Natural killer cell (primary cell): ENCODE results near the gene PRX. TPM values are rescaled to one million over a fixed set of nuclear protein-coding genes. Genes with fewer than 3 reads are reported as not detected.
A peak's percentile ranks its signal among the peaks of the same experiment; 100 is the strongest.

ENCODE experiments used
- ATAC-seq, 3 donors: fragments of 150-1000 bp in 2 of 3; fragments of 200-7000 bp in 1 of 3; cut with Tn5 transposase; 1 replicate in 1 of 3; 2 replicates in 2 of 3; pipeline ENCODE4 v1.10.0; 2021; ENCODE audit warnings: mild to moderate bottlenecking in 2 of 3, moderate library complexity in 2 of 3
- DNase-seq, 2 donors: peaks; one replicate each; pipeline versions ENCODE4 v3.0.0 to v3.0.0-alpha.2; 2013 to 2021; ENCODE audit warnings: mixed read lengths in 1 of 2
- H3K27ac ChIP-seq: one replicate; pipeline ENCODE4 v1.5.1; 2013; ENCODE audit warnings: mild to moderate bottlenecking, low read length
- H3K27me3 ChIP-seq: one replicate; pipeline ENCODE4 v1.6.1; 2013; ENCODE audit warnings: low read length; ENCODE audit not compliant: control insufficient read depth, insufficient read depth
- H3K36me3 ChIP-seq: one replicate; pipeline ENCODE4 v1.6.1; 2013; ENCODE audit warnings: low read length; ENCODE audit not compliant: control insufficient read depth, insufficient read depth
- H3K4me1 ChIP-seq: one replicate; pipeline ENCODE4 v1.6.1; 2013; ENCODE audit warnings: low read length; ENCODE audit not compliant: control insufficient read depth, insufficient read depth
- H3K4me3 ChIP-seq: one replicate; pipeline ENCODE4 v1.5.1; 2013; ENCODE audit warnings: low read length
- H3K9me3 ChIP-seq: one replicate; pipeline ENCODE4 v1.6.1; 2013; ENCODE audit warnings: low read length; ENCODE audit not compliant: control insufficient read depth, insufficient read depth
- H3K27ac Mint-ChIP-seq, 2 donors: one replicate each; pipeline ENCODE4 v1.8.0; 2022; ENCODE audit warnings: mild to moderate bottlenecking in 2 of 2, mixed read lengths in 2 of 2, moderate library complexity in 1 of 2
- H3K27me3 Mint-ChIP-seq, 2 donors: one replicate each; pipeline ENCODE4 v1.8.0; 2022; ENCODE audit warnings: low read depth in 2 of 2, mixed read lengths in 2 of 2
- H3K36me3 Mint-ChIP-seq: one replicate; pipeline ENCODE4 v1.8.0; 2022; ENCODE audit warnings: mixed read lengths
- H3K4me1 Mint-ChIP-seq, 2 donors: one replicate each; pipeline ENCODE4 v1.8.0; 2022; ENCODE audit warnings: mixed read lengths in 2 of 2
- H3K4me3 Mint-ChIP-seq: one replicate; pipeline ENCODE4 v1.8.0; 2022; ENCODE audit warnings: mild to moderate bottlenecking, moderate library complexity, mixed read lengths
- H3K9me3 Mint-ChIP-seq, 2 donors: one replicate each; pipeline ENCODE4 v1.8.0; 2022; ENCODE audit warnings: mixed read lengths in 2 of 2
- WGBS: methylation state at CpG from one replicate; pipeline ENCODE4 v1.1.7; 2013; ENCODE audit warnings: missing lambda C conversion rate; ENCODE audit not compliant: insufficient coverage; 5-methylcytosine and 5-hydroxymethylcytosine counted together
- intact Hi-C: fragments of 100-400 bp; cut with micrococcal nuclease; formaldehyde crosslinking; loops from one replicate; pipeline ENCODE4 v1.14.2; 2022
- total RNA-seq, 4 donors: library from RNA; stranded (reverse); fragments of 120-200 nt in 1 of 4; gene quantifications; one replicate each; pipeline versions ENCODE4 v1.2.3 to v1.2.4, GENCODE V29; 2013 to 2022
- TF ChIP-seq, protein P1 (sequence below): fragments of 200-600 bp; IDR thresholded peaks from one replicate; pipeline ENCODE4 v1.8.0; 2022; ENCODE audit warnings: antibody characterized with exemption

PRX gene
- total RNA-seq, 3 donors from 2014 or later (not counting 1 experiment from before 2014, with no cell fraction given) = 2.0 to 3.8 (median 3.7) TPM

DNA sequence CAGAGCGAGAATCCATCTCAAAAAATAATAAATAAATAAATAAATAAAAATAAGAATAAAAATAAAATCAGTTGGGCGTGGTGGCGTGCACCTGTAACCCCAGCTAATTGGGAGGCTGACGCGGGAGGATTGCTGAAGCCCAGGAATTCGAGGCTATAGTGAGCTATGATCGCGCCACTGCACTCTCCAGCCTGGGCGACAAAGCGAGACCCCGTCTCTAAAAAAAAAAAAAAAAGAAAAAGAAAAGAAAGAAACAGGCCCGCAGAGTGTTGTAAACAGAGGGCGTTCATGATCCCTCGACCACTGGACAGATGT is 7.2 kb upstream of the PRX start:
- H3K4me3 ChIP-seq = peak overlapping the region; percentile 88
- peaks cover 49% of the 10 kb centered on the region for H3K4me1 ChIP-seq
- peak overlapping the region; percentile 90 for H3K4me3 Mint-ChIP-seq
- peak overlapping the region; percentile 82 to 88 for H3K27ac Mint-ChIP-seq
- ATAC-seq (peak in 1 of 3 donors; percentile 1), DNase-seq (no peak)
- no peaks in the 10 kb centered on the region for H3K36me3 Mint-ChIP-seq
- intact Hi-C loops = loop anchor here (5.0 kb wide), 1 partner anchor 177 kb away; no protein-coding TSS in a partner anchor
- H3K27me3 ChIP-seq = no peaks in the 10 kb centered on the region
- H3K9me3 Mint-ChIP-seq = no peaks in the 10 kb centered on the region
- TF ChIP-seq, protein P1, sequence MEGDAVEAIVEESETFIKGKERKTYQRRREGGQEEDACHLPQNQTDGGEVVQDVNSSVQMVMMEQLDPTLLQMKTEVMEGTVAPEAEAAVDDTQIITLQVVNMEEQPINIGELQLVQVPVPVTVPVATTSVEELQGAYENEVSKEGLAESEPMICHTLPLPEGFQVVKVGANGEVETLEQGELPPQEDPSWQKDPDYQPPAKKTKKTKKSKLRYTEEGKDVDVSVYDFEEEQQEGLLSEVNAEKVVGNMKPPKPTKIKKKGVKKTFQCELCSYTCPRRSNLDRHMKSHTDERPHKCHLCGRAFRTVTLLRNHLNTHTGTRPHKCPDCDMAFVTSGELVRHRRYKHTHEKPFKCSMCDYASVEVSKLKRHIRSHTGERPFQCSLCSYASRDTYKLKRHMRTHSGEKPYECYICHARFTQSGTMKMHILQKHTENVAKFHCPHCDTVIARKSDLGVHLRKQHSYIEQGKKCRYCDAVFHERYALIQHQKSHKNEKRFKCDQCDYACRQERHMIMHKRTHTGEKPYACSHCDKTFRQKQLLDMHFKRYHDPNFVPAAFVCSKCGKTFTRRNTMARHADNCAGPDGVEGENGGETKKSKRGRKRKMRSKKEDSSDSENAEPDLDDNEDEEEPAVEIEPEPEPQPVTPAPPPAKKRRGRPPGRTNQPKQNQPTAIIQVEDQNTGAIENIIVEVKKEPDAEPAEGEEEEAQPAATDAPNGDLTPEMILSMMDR = no peak
- H3K4me1 Mint-ChIP-seq = peaks cover 36 to 56% of the 10 kb centered on the region in 2 donors
- H3K9me3 ChIP-seq = no peaks in the 10 kb centered on the region
- WGBS = 65% methylated on average over 13 of the region's 14 CpGs
- H3K27me3 Mint-ChIP-seq = no peaks in the 10 kb centered on the region
- peaks cover 10% of the 10 kb centered on the region for H3K36me3 ChIP-seq
- peak overlapping the region; percentile 95 for H3K27ac ChIP-seq

DNA sequence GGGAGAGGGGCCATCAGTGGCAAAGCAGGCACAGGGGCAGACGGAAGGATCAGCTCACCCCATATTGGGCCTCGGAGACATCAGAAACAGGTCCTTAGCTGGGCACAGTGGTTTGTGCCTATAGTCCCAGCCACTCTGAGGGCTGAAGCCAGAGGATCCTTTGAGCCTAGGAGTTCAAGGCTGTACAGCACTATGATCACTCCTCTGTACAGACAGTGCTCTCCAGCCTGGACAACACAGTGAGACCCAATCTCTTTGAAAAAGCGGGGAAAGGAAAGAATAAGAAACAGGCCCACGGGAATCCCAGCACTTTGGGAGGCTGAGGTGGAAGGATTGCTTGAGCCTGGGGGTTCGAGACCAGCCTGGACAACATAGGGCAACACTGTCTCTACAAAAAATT is 6.6 kb upstream of the PRX start:
- ATAC-seq (no peak), DNase-seq (no peak)
- Mint-ChIP-seq H3K27ac (peak overlapping the region; percentile 57 to 82), H3K4me1 (peaks cover 34 to 54% of the 10 kb centered on the region in 2 donors), H3K4me3 (peak overlapping the region; percentile 77), H3K27me3 (no peaks in the 10 kb centered on the region), H3K36me3 (no peaks in the 10 kb centered on the region), H3K9me3 (no peaks in the 10 kb centered on the region)
- intact Hi-C loops = loop anchor here (5.0 kb wide), 1 partner anchor 178 kb away; no protein-coding TSS in a partner anchor
- Histone ChIP-seq H3K27ac (no peak overlapping the region), H3K36me3 (peaks cover 10% of the 10 kb centered on the region), H3K27me3 (no peaks in the 10 kb centered on the region), H3K9me3 (no peaks in the 10 kb centered on the region), H3K4me1 (peaks cover 48% of the 10 kb centered on the region), H3K4me3 (no peak overlapping the region)
- TF ChIP-seq, protein P1 = no peak
- 96% methylated on average over 5 of the region's 5 CpGs for WGBS

DNA sequence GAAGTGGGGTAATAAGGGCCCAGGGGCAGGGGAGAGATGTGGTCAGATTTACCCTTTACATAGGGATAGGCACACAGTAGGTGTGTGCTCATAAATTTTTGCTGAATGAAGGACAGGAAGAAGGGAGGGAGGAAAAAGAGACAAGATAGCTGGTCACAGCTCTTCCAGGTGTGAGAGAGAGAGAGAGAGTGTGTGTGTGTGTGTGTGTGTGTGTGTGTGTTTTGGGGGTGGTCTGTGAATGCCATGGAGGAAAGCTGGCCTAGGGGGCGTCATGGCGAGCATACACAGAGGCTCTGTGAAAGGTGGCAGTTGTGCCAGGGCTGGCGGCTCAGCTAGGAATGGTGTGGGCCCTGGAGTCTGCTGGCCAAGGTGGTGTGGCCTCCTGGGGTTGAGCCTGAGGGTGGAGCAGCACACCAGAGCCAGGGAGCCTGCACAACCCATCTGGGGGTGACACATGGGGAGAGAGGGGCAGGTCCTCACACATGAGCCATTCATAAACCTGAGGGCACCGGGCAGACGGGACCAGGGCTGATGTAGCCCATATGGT is 6.0 kb upstream of the PRX start:
- H3K27ac Mint-ChIP-seq = peak overlapping the region in 1 of 2 donors; percentile 82
- no peaks in the 10 kb centered on the region for H3K27me3 Mint-ChIP-seq

More for the DNA sequence above, 6.0 kb upstream of the PRX start:
- no peaks in the 10 kb centered on the region for H3K27me3 ChIP-seq
- TF ChIP-seq, protein P1 = no peak
- ATAC-seq (no peak), DNase-seq (no peak)
- H3K4me1 ChIP-seq = peaks cover 50% of the 10 kb centered on the region
- peaks cover 10% of the 10 kb centered on the region for H3K36me3 ChIP-seq
- intact Hi-C loops = no loop called here
- Mint-ChIP-seq H3K36me3 (no peaks in the 10 kb centered on the region), H3K4me3 (no peak overlapping the region), H3K9me3 (no peaks in the 10 kb centered on the region), H3K4me1 (peaks cover 28 to 51% of the 10 kb centered on the region in 2 donors)
- no peak overlapping the region for H3K27ac ChIP-seq
- 92% methylated on average over 5 of the region's 5 CpGs for WGBS
- no peak overlapping the region for H3K4me3 ChIP-seq
- no peaks in the 10 kb centered on the region for H3K9me3 ChIP-seq
